WTC11 (cell line): Measurements from ENCODE around the gene POLR1H. TPM values are rescaled to one million over a fixed set of nuclear protein-coding genes. Genes with fewer than 3 reads are reported as not detected.

Source experiments
- ATAC-seq: fragments of 200-7000 bp; cut with Tn5 transposase; 2 replicates; pipeline ENCODE4 v1.10.0; 2021; ENCODE audit warnings: mild to moderate bottlenecking, moderate library complexity
- CTCF ChIA-PET: fragments of 300-600 bp; sonication (Branson Sonifier 250); formaldehyde crosslinking; loops from one replicate; lab custom pipeline; 2021; ENCODE audit warnings: antibody characterized with exemption; lab: Charles Lee
- POLR2A ChIA-PET: fragments of 350-600 bp; sonication (Branson Sonifier 250); formaldehyde crosslinking; loops from one replicate; lab custom pipeline; 2021; ENCODE audit warnings: antibody characterized with exemption; lab: Charles Lee
- DNase-seq: peaks from one replicate; pipeline ENCODE4 v3.0.0; 2021; ENCODE audit warnings: low spot score
- H3K27ac Mint-ChIP-seq: 2 replicates; pipeline ENCODE4 v1.8.0; 2021; ENCODE audit warnings: mixed read lengths
- H3K27me3 Mint-ChIP-seq: 2 replicates; pipeline ENCODE4 v1.8.0; 2021; ENCODE audit warnings: low read depth, mild to moderate bottlenecking, moderate library complexity, mixed read lengths
- H3K36me3 Mint-ChIP-seq: 2 replicates; pipeline ENCODE4 v1.8.0; 2021; ENCODE audit warnings: mixed read lengths
- H3K4me1 Mint-ChIP-seq: 2 replicates; pipeline ENCODE4 v1.8.0; 2022; ENCODE audit warnings: mixed read lengths
- H3K4me3 Mint-ChIP-seq: 2 replicates; pipeline ENCODE4 v1.8.0; 2021; ENCODE audit warnings: mild to moderate bottlenecking, moderate library complexity, mixed read lengths
- H3K9me3 Mint-ChIP-seq: 2 replicates; pipeline ENCODE4 v1.8.0; 2021; ENCODE audit warnings: mixed read lengths
- ATF1 ChIP-seq: sonication (generic); formaldehyde crosslinking; IDR thresholded peaks from 2 replicates; pipeline ENCODE4 v1.8.1; 2023; ENCODE audit warnings: mild to moderate bottlenecking, moderate library complexity, missing genetic modification reagents
- ELF4 ChIP-seq: sonication (generic); formaldehyde crosslinking; IDR thresholded peaks from 2 replicates; pipeline ENCODE4 v1.8.1; 2022; ENCODE audit warnings: low read depth, mild to moderate bottlenecking, moderate library complexity, missing genetic modification reagents
- ERG ChIP-seq: fragments of 250-450 bp; sonication (Bioruptor Pico); IDR thresholded peaks from 2 replicates; pipeline ENCODE4 v1.8.0; 2021; ENCODE audit warnings: mild to moderate bottlenecking
- ESRRA ChIP-seq: sonication (generic); formaldehyde crosslinking; IDR thresholded peaks from 2 replicates; pipeline ENCODE4 v1.8.1; 2022; ENCODE audit warnings: mild to moderate bottlenecking, missing genetic modification reagents, borderline replicate concordance
- ETV6 ChIP-seq: sonication (generic); formaldehyde crosslinking; IDR thresholded peaks from 2 replicates; pipeline ENCODE4 v1.8.1; 2022; ENCODE audit warnings: mild to moderate bottlenecking, missing genetic modification reagents
- FOXJ3 ChIP-seq: sonication (generic); formaldehyde crosslinking; IDR thresholded peaks from 2 replicates; pipeline ENCODE4 v1.9.0; 2021; ENCODE audit warnings: missing genetic modification reagents, mild to moderate bottlenecking, borderline replicate concordance
- FOXK1 ChIP-seq: sonication (generic); formaldehyde crosslinking; IDR thresholded peaks from 2 replicates; pipeline ENCODE4 v1.8.0; 2022; ENCODE audit warnings: mild to moderate bottlenecking, moderate library complexity, missing genetic modification reagents
- FOXP1 ChIP-seq: sonication (generic); formaldehyde crosslinking; IDR thresholded peaks from 2 replicates; pipeline ENCODE4 v1.8.0; 2022; ENCODE audit warnings: missing genetic modification reagents, mild to moderate bottlenecking, moderate library complexity, borderline replicate concordance
- HMGA2 ChIP-seq: fragments of 250-450 bp; sonication (Bioruptor Pico); IDR thresholded peaks from 2 replicates; pipeline ENCODE4 v1.4.0; 2021; ENCODE audit warnings: mild to moderate bottlenecking, moderate library complexity
- JAZF1 ChIP-seq: fragments of 250-450 bp; sonication (Bioruptor Pico); IDR thresholded peaks from 2 replicates; pipeline ENCODE4 v1.9.0; 2021; ENCODE audit warnings: moderate library complexity, mild to moderate bottlenecking, inconsistent platforms
- NFATC4 ChIP-seq: fragments of 250-450 bp; sonication (Bioruptor Pico); IDR thresholded peaks from 2 replicates; pipeline ENCODE4 v1.9.0; 2021; ENCODE audit warnings: mild to moderate bottlenecking
- PRRX2 ChIP-seq: fragments of 250-450 bp; sonication (Bioruptor Pico); IDR thresholded peaks from 2 replicates; pipeline ENCODE4 v1.8.0; 2021; ENCODE audit warnings: mild to moderate bottlenecking
- RORB ChIP-seq: fragments of 250-450 bp; sonication (Bioruptor Pico); IDR thresholded peaks from 2 replicates; pipeline ENCODE4 v1.9.0; 2021; ENCODE audit warnings: mild to moderate bottlenecking
- TEAD4 ChIP-seq: sonication (generic); formaldehyde crosslinking; IDR thresholded peaks from 2 replicates; pipeline ENCODE4 v1.8.0; 2022; ENCODE audit warnings: mild to moderate bottlenecking, missing genetic modification reagents
- ZBTB43 ChIP-seq: sonication (generic); formaldehyde crosslinking; IDR thresholded peaks from 2 replicates; pipeline ENCODE4 v1.8.1; 2023; ENCODE audit warnings: mild to moderate bottlenecking, missing genetic modification reagents
- ZNF138 ChIP-seq: sonication (generic); formaldehyde crosslinking; conservative IDR thresholded peaks from 2 replicates; pipeline ENCODE4 v1.8.1; 2022; ENCODE audit warnings: mild to moderate bottlenecking, moderate library complexity, missing genetic modification reagents
- total RNA-seq: library from RNA; stranded (reverse); gene quantifications from 3 replicates; pipeline ENCODE4 v1.2.3, GENCODE V29; 2021
- TF ChIP-seq, protein P1 (sequence below): sonication (generic); formaldehyde crosslinking; IDR thresholded peaks from 2 replicates; pipeline ENCODE4 v1.8.0; 2023; ENCODE audit warnings: missing genetic modification reagents
- TF ChIP-seq, protein P2 (sequence below): sonication (generic); formaldehyde crosslinking; conservative IDR thresholded peaks from 2 replicates; pipeline ENCODE4 v1.8.1; 2022; ENCODE audit warnings: mild to moderate bottlenecking, missing genetic modification reagents

Gene POLR1H
- total RNA-seq, 1 experiment from 2014 or later, result 38.8 TPM

DNA sequence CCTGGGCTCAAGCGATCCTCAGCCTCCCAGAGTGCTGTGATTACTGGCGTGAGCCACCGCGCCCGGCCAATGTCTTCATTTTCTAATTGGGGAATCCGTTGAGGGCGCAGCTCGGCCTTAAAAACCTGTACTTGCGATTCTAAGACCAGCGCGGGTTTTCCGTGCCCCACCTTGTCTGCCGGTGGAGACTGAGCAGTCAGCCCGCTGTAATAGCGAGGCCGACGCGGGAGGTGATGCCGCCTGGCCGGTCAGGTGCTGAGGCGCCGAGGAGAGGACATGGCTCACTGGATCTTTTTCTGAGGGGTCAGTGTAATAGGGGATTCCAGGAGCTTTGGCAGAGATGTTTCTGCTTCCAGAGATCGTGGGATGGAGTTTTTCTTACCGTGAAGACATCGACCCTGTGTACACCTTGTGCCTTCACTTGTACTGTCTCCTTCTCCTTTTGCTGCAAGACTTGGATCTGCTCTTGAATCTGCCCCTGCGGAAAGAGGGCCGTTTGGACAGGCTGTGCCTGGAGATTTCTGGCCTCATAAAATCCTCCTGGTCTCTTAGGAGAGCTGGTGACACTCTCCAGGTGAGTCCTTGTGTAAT, 50.3 kb downstream of the POLR1H start:
- ChIA-PET POLR2A (no interaction called here), CTCF (interaction anchor here (1.4 to 1.6 kb wide), 3 partner anchors 8 to 20 kb away, joined by 5 to 8 read pairs (median 5); no protein-coding TSS in a partner anchor)
- Mint-ChIP-seq H3K9me3 (no peaks in the 10 kb centered on the region), H3K27ac (no peak overlapping the region), H3K4me3 (no peak overlapping the region), H3K4me1 (no peaks in the 10 kb centered on the region), H3K36me3 (no peaks in the 10 kb centered on the region), H3K27me3 (peaks cover 68% of the 10 kb centered on the region)
- no peak for ATAC-seq
- DNase-seq, result no peak
- TF ChIP-seq ETV6 (CRISPR knock-in tag) (no peak), ATF1 (no peak), NFATC4 (CRISPR knock-in tag) (no peak), TEAD4 (no peak), ELF4 (CRISPR knock-in tag) (no peak), ERG (CRISPR knock-in tag) (no peak), JAZF1 (CRISPR knock-in tag) (no peak), ZBTB43 (no peak), RORB (CRISPR knock-in tag) (no peak), FOXJ3 (CRISPR knock-in tag) (no peak)
- TF ChIP-seq, protein P1, sequence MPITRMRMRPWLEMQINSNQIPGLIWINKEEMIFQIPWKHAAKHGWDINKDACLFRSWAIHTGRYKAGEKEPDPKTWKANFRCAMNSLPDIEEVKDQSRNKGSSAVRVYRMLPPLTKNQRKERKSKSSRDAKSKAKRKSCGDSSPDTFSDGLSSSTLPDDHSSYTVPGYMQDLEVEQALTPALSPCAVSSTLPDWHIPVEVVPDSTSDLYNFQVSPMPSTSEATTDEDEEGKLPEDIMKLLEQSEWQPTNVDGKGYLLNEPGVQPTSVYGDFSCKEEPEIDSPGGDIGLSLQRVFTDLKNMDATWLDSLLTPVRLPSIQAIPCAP (CRISPR knock-in tag), result no peak
- TF ChIP-seq, protein P2, sequence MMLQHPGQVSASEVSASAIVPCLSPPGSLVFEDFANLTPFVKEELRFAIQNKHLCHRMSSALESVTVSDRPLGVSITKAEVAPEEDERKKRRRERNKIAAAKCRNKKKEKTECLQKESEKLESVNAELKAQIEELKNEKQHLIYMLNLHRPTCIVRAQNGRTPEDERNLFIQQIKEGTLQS (CRISPR knock-in tag), result no peak

DNA sequence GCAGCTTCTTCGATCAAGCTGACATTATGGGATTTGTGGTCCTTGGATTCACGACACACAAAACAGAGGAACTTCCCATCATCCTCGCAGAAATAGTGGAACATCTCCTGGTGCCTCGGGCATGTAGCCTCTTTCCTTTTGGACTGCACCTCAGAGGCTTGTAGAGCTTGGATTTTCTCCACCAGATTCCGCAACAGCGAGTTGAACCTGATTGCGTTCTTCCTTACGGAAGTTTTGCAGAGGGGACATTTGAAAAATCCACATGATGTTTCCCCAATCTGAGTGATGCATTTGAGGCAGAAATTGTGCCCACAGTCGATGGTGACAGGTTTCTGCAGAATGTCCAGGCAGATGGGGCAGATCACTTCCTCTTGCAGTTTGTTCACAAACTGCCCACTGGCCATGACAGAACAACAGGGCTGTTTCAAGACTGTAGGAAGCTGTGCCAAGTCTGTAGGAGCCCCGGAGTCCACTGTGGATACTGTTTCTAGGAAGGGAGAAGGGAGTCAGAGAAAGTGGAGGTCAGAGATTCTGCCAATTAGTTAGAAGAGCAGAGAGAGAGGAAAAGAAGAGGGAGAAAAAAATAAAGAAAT, 51.4 kb downstream of the POLR1H start:
- POLR2A ChIA-PET, result no interaction called here
- Mint-ChIP-seq H3K27ac (no peak overlapping the region), H3K9me3 (no peaks in the 10 kb centered on the region), H3K4me3 (no peak overlapping the region), H3K36me3 (no peaks in the 10 kb centered on the region), H3K4me1 (no peaks in the 10 kb centered on the region), H3K27me3 (peaks cover 69% of the 10 kb centered on the region)
- CTCF ChIA-PET, result interaction anchor here (1.3 to 1.6 kb wide), 3 partner anchors 9 to 19 kb away, joined by 4 to 8 read pairs (median 5); no protein-coding TSS in a partner anchor
- no peak for TF ChIP-seq FOXK1
- ATAC-seq, result no peak
- no peak for DNase-seq

GRCh38 chr6:30113003-30113759, 52.1 kb downstream of the POLR1H start, which contains the start of gene TRIM31:
Gene TRIM31 (minus strand): TSS chr6:30113090. CDS start chr6:30112805, 285 bp downstream.
- CTCF ChIA-PET, result interaction anchor here (0.9 to 1.6 kb wide), 3 partner anchors 10 to 18 kb away, joined by 4 to 6 read pairs (median 5); no protein-coding TSS in a partner anchor
- ATAC-seq (no peak), DNase-seq (no peak)
- Mint-ChIP-seq H3K4me3 (no peak within 1 kb of the TSS), H3K27ac (no peak within 1 kb of the TSS), H3K36me3 (no peaks in the 10 kb centered on the region), H3K27me3 (peaks cover 62% of the 10 kb centered on the region), H3K9me3 (no peaks in the 10 kb centered on the region), H3K4me1 (no peaks in the 10 kb centered on the region)
- TF ChIP-seq PRRX2 (CRISPR knock-in tag), result no peak
- TF ChIP-seq ZNF138, result no peak
- TF ChIP-seq FOXP1 (CRISPR knock-in tag), result no peak
- no peak for TF ChIP-seq HMGA2 (CRISPR knock-in tag)
- TF ChIP-seq ESRRA (CRISPR knock-in tag), result no peak
- POLR2A ChIA-PET, result no interaction called here
